Subcutaneous abdominal adipose tissue (tissue), 5 donors: ENCODE measurements around the gene TLR6.
A peak's percentile ranks its signal among the peaks of the same experiment; 100 is the strongest.

ENCODE experiments used
- H3K27ac ChIP-seq: one replicate; pipeline ENCODE4 v1.7.0; 2013; ENCODE audit warnings: low read depth, mild to moderate bottlenecking, inconsistent platforms, low read length, moderate library complexity
- H3K27me3 ChIP-seq, 5 donors: one replicate each; pipeline ENCODE4 v1.7.0; 2013; ENCODE audit warnings: low read length in 5 of 5, inconsistent platforms in 1 of 5; ENCODE audit not compliant: control insufficient read depth in 5 of 5, insufficient read depth in 4 of 5
- H3K36me3 ChIP-seq, 5 donors: one replicate each; pipeline ENCODE4 v1.7.0; 2013; ENCODE audit warnings: low read length in 5 of 5; ENCODE audit not compliant: control insufficient read depth in 5 of 5, insufficient read depth in 5 of 5
- H3K4me1 ChIP-seq, 5 donors: one replicate each; pipeline ENCODE4 v1.7.0; 2013; ENCODE audit warnings: low read length in 5 of 5, mild to moderate bottlenecking in 3 of 5, moderate library complexity in 1 of 5; ENCODE audit not compliant: control insufficient read depth in 5 of 5, insufficient read depth in 5 of 5
- H3K4me3 ChIP-seq, 5 donors: one replicate each; pipeline ENCODE4 v1.7.0; 2013; ENCODE audit warnings: low read length in 5 of 5, low read depth in 1 of 5
- H3K9ac ChIP-seq, 5 donors: one replicate each; pipeline ENCODE4 v1.7.0; 2013; ENCODE audit warnings: low read length in 5 of 5, mild to moderate bottlenecking in 4 of 5, moderate library complexity in 3 of 5
- H3K9me3 ChIP-seq, 5 donors: one replicate each; pipeline ENCODE4 v1.7.0; 2013; ENCODE audit warnings: low read length in 5 of 5; ENCODE audit not compliant: control insufficient read depth in 5 of 5
- donor health status: healthy.
- donor health status: healthy.
- donor health status: healthy.
- donor health status: healthy.
- donor health status: healthy.

Gene TLR6

DNA sequence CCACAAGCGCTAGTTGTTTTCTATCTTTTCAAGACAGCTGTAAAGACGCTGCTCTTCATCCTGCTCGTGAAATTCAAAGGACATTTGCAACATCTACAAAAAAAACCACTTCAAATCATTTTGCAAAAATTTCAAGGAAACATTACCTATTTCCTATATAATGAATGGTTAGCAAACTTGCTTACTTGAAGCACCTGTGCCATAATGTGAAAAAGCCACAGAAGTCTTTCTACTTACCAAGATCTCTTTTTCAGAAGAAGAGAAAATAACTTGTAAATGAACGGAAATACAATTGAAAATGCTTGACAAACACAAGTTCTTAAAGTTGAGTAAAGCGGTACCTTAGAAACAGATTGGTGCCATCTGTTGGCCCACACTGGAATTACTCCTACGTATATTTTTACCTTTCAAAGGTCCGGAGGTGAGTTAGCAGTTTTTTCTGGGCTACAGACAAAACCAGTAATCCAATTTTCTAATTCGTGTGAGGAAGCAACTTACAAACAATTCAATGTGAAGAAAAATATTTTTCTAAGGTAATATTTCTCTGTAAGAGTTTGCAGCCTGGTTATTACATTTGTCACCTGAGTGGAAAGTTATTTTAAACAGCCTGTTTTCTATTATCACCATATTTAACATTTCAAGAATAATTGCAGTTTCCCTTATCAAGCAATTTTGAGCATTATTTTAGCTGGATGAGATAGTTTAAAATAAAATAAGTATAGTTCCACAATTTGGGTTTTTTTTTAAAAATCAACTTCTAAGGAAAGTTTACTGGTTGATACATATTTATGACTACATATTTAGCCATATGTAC is at the start of gene TLR6:
Gene TLR6, minus strand, starts transcription at position 294 of the 814 bp plus-strand sequence. CDS start 27,344 bp downstream, outside the sequence.
- Histone ChIP-seq H3K36me3 (no peaks in the 10 kb centered on the region), H3K4me1 (peaks cover 0 to 22% (median 15%) of the 10 kb centered on the region in 5 donors), H3K27ac (peak within 1 kb of the TSS; percentile 84), H3K9me3 (no peaks in the 10 kb centered on the region), H3K27me3 (no peaks in the 10 kb centered on the region), H3K4me3 (peak within 1 kb of the TSS; percentile 14 to 50 (median 39)), H3K9ac (peak within 1 kb of the TSS in 4 of 5 donors; percentile 3 to 53 (median 24))

DNA sequence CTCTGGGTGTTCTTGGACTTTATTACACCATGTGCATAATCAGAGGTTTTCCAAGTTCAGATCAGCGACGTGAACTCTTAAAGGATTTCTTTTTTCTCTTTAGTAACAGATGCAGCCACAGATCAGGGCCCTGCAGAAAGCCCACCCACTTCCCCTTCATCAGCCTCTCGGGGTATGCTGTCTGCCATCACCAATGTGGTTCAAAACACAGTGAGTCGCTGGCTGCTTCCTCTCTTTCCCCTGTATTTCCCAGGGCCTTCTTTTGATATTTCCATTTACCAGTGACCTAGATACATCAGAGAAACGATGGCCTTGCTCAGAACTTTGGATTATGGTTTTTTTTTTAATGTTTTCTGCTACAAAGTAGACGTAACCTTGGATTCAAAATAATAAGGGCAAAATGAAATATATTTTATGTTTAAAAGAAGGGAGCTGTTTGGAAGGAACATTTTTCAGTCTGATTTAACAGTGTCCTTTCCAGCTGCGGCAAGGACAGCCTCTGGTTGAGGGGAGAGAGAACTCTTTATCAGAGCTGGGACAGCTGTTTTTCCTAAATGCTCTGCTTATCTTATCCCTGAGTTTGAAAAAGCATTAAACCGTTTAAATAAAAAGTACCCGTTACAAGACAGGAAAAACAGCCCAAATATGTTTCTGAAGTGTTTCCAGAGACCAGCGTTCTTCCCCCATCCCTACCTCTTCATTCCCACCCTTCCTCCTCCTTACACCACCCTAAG is 49.2 kb upstream of the TLR6 start:
- H3K4me3 ChIP-seq = no peak overlapping the region
- no peaks in the 10 kb centered on the region for H3K9me3 ChIP-seq
- H3K4me1 ChIP-seq = peaks cover 0 to 11% (median 6%) of the 10 kb centered on the region in 5 donors
- H3K9ac ChIP-seq = no peak overlapping the region
- H3K36me3 ChIP-seq = peaks cover 26 to 66% (median 56%) of the 10 kb centered on the region in 5 donors
- H3K27ac ChIP-seq = no peak overlapping the region
- H3K27me3 ChIP-seq = no peaks in the 10 kb centered on the region

GRCh38 chr4:38904682-38905081 is 48.1 kb upstream of the TLR6 start:
- Histone ChIP-seq H3K36me3 (peaks cover 29 to 56% (median 46%) of the 10 kb centered on the region in 5 donors), H3K4me3 (no peak overlapping the region), H3K9me3 (no peaks in the 10 kb centered on the region), H3K27ac (no peak overlapping the region), H3K4me1 (peaks cover 0 to 11% (median 6%) of the 10 kb centered on the region in 5 donors), H3K9ac (no peak overlapping the region), H3K27me3 (no peaks in the 10 kb centered on the region)

- Histone ChIP-seq H3K27ac (no peak overlapping the region), H3K4me3 (no peak overlapping the region), H3K9ac (peak overlapping the region in 2 of 5 donors; percentile 5 to 34)
Observed at GRCh38 chr4:38904090-38904666, 47.6 kb upstream of the TLR6 start.

DNA sequence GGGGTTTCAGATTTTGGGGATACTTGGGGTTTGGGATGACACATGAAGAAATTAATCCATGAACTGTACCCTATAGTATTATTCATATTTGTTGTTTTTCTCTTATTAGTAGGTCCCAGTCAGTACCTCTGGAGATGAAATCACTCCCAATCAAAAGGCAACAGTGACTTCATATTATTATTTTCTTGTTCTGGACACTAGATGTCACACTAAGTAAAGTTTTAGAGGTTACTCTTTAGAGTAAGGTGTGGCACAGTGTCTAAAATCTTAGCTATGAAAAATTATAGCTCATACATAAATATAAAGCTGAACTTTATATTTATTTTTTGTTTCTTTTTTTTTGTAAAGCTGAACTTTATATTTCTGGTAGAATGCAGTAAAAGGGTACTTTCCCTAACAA is 46.1 kb upstream of the TLR6 start:
- Histone ChIP-seq H3K36me3 (peaks cover 22 to 43% (median 28%) of the 10 kb centered on the region in 5 donors), H3K4me3 (no peak overlapping the region), H3K9ac (no peak overlapping the region), H3K4me1 (peaks cover 0 to 11% (median 6%) of the 10 kb centered on the region in 5 donors), H3K27me3 (no peaks in the 10 kb centered on the region), H3K9me3 (no peaks in the 10 kb centered on the region), H3K27ac (no peak overlapping the region)

More at GRCh38 chr4:38904090-38904666, 47.6 kb upstream of the TLR6 start:
- H3K36me3 ChIP-seq = peaks cover 26 to 54% (median 41%) of the 10 kb centered on the region in 5 donors
- peaks cover 0 to 11% (median 6%) of the 10 kb centered on the region in 5 donors for H3K4me1 ChIP-seq
- no peaks in the 10 kb centered on the region for H3K9me3 ChIP-seq
- no peaks in the 10 kb centered on the region for H3K27me3 ChIP-seq

DNA sequence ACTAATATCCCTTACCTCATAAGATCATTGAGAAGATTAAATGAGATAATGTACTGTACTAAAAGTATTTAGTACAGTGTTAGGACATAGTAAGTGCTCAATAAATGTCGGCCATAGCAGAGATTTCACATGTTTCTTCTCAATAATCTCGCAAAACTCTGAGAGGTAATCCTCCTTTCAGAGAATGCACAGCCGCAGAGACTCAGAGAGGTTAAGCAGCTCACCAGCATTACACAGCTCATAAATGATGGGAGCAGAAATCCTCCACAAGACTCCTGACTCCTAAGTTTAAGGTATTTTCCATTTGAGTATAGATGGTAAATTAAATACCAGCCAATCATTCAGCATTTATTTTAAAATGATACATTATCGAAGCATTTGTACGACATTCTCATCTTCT is 45.6 kb upstream of the TLR6 start:
- Histone ChIP-seq H3K9ac (no peak overlapping the region), H3K9me3 (no peaks in the 10 kb centered on the region), H3K27ac (no peak overlapping the region), H3K27me3 (no peaks in the 10 kb centered on the region), H3K4me1 (peaks cover 0 to 11% (median 6%) of the 10 kb centered on the region in 5 donors), H3K4me3 (no peak overlapping the region), H3K36me3 (peaks cover 21 to 40% (median 26%) of the 10 kb centered on the region in 5 donors)

GRCh38 chr4:38898245-38898644 is 41.6 kb upstream of the TLR6 start:
- peaks cover 19 to 36% (median 25%) of the 10 kb centered on the region in 5 donors for H3K36me3 ChIP-seq
- no peak overlapping the region for H3K9ac ChIP-seq
- H3K4me3 ChIP-seq = no peak overlapping the region
- no peak overlapping the region for H3K27ac ChIP-seq
- H3K4me1 ChIP-seq = no peaks in the 10 kb centered on the region
- H3K27me3 ChIP-seq = no peaks in the 10 kb centered on the region
- no peaks in the 10 kb centered on the region for H3K9me3 ChIP-seq

GRCh38 chr4:38896940-38897339 is 40.3 kb upstream of the TLR6 start:
- Histone ChIP-seq H3K27me3 (no peaks in the 10 kb centered on the region), H3K9me3 (no peaks in the 10 kb centered on the region), H3K9ac (no peak overlapping the region), H3K4me3 (no peak overlapping the region), H3K36me3 (peaks cover 28 to 46% (median 35%) of the 10 kb centered on the region in 5 donors), H3K4me1 (no peaks in the 10 kb centered on the region), H3K27ac (no peak overlapping the region)

GRCh38 chr4:38894322-38894982 is 37.8 kb upstream of the TLR6 start:
- Histone ChIP-seq H3K9me3 (no peaks in the 10 kb centered on the region), H3K9ac (no peak overlapping the region), H3K27me3 (no peaks in the 10 kb centered on the region), H3K4me1 (peaks cover 0 to 4% (median under 1%) of the 10 kb centered on the region in 5 donors), H3K4me3 (no peak overlapping the region), H3K27ac (no peak overlapping the region), H3K36me3 (peaks cover 31 to 46% (median 36%) of the 10 kb centered on the region in 5 donors)
